Large intestine (tissue), 3 donors: ENCODE data around the gene JAKMIP1. TPM values are rescaled to one million over a fixed set of nuclear protein-coding genes. Genes with fewer than 3 reads are reported as not detected.

Experiments used
- DNase-seq, 2 donors: peaks; one replicate each; pipeline versions ENCODE4 v3.0.0 to v3.0.0-alpha.2; 2013
- H3K27ac ChIP-seq: one replicate; pipeline ENCODE4 v1.5.1; 2013; ENCODE audit warnings: low read length
- H3K27me3 ChIP-seq: 2 replicates; pipeline ENCODE4 v1.6.1; 2013; ENCODE audit warnings: low read length; ENCODE audit not compliant: control insufficient read depth, insufficient read depth
- H3K36me3 ChIP-seq: 2 replicates; pipeline ENCODE4 v1.6.1; 2013; ENCODE audit warnings: low read length; ENCODE audit not compliant: control insufficient read depth, insufficient read depth
- H3K4me1 ChIP-seq: one replicate; pipeline ENCODE4 v1.6.1; 2013; ENCODE audit warnings: low read length; ENCODE audit not compliant: control insufficient read depth, insufficient read depth
- H3K4me3 ChIP-seq: one replicate; pipeline ENCODE4 v1.5.1; 2013; ENCODE audit warnings: low read length
- H3K9me3 ChIP-seq: one replicate; pipeline ENCODE4 v1.6.1; 2013; ENCODE audit warnings: mild to moderate bottlenecking, low read depth, low read length, moderate library complexity; ENCODE audit not compliant: control insufficient read depth
- WGBS: methylation state at CpG from one replicate; pipeline ENCODE4 v1.1.5; 2013; ENCODE audit warnings: low lambda C conversion rate; ENCODE audit not compliant: insufficient coverage; 5-methylcytosine and 5-hydroxymethylcytosine counted together
- polyA plus RNA-seq: library from polyadenylated mRNA; unstranded; fragments of 120-200 nt; gene quantifications from one replicate; pipeline ENCODE4 v1.2.1, GENCODE V29; 2013

JAKMIP1 gene
- polyA plus RNA-seq, 1 donor, result 2.1 TPM

- H3K36me3 ChIP-seq, result no peaks in the 10 kb centered on the region
- WGBS, result no CpG with 5 or more reads among the region's 12 CpGs
- H3K27me3 ChIP-seq, result peaks cover 28% of the 10 kb centered on the region
- no peak overlapping the region for H3K4me3 ChIP-seq
- H3K4me1 ChIP-seq, result no peaks in the 10 kb centered on the region
- H3K27ac ChIP-seq, result no peak overlapping the region
- H3K9me3 ChIP-seq, result no peaks in the 10 kb centered on the region
- no peak for DNase-seq
Observed at GRCh38 chr4:6194458-6195195, 5.7 kb downstream of the JAKMIP1 start.

DNA sequence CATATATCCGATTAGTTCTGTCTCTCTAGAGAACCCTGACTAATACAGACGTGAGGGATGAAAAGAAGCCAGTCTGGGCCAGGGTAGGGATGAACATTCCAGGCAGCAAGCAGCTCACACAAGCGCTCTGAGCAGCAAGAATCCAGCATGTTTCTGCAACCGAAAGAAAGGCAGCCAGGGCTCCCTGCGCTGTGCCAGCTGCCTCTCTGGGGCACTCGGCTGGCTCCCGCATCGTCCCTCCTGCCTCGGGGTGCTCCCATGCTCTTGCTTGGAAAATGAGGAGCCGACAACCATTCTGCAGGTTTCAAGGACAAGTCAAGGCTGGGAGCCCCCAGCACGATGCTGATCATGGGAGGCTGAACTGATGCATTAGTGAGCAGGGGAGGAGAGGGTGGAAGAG is 7.0 kb downstream of the JAKMIP1 start:
- Histone ChIP-seq H3K4me3 (no peak overlapping the region), H3K27ac (no peak overlapping the region), H3K36me3 (no peaks in the 10 kb centered on the region), H3K4me1 (no peaks in the 10 kb centered on the region), H3K9me3 (no peaks in the 10 kb centered on the region), H3K27me3 (peaks cover 16% of the 10 kb centered on the region)
- 82% methylated on average over 2 of the region's 11 CpGs for whole genome bisulfite sequencing
- DNase-seq, result no peak

- no peaks in the 10 kb centered on the region for H3K36me3 ChIP-seq
- H3K9me3 ChIP-seq, result no peaks in the 10 kb centered on the region
- H3K4me3 ChIP-seq, result no peak overlapping the region
- H3K27ac ChIP-seq, result no peak overlapping the region
- peaks cover 4% of the 10 kb centered on the region for H3K27me3 ChIP-seq
- DNase-seq, result no peak
- no peaks in the 10 kb centered on the region for H3K4me1 ChIP-seq
- no CpG with 5 or more reads among the region's 9 CpGs for WGBS
Observed at GRCh38 chr4:6192245-6192644, 8.1 kb downstream of the JAKMIP1 start.

- Histone ChIP-seq H3K36me3 (no peaks in the 10 kb centered on the region), H3K9me3 (no peaks in the 10 kb centered on the region), H3K4me1 (no peaks in the 10 kb centered on the region), H3K27me3 (no peaks in the 10 kb centered on the region), H3K4me3 (no peak overlapping the region), H3K27ac (no peak overlapping the region)
- WGBS, result 88% methylated on average over 4 of the region's 11 CpGs
- DNase-seq, result no peak
Observed at GRCh38 chr4:6191448-6192130, 8.8 kb downstream of the JAKMIP1 start.

DNA sequence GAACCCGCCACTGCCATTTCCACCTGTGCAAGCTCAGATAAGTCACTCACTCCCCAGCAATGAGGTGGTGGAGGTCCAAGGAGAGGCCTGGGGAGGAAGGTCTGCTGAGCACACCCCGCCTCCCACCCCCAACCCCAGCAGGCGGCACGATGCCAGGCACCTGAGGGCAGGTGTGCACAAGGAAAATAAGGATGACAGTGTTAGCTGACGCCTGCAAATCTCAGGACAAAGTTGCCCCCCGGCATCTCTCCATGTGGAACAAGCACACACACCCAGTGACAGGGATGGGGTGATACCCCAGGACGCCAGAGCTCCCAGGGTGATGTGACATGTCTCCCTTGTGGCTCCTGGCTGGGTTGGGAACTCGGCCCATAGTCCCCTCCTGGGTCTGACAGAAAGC is 9.9 kb downstream of the JAKMIP1 start:
- no peaks in the 10 kb centered on the region for H3K9me3 ChIP-seq
- DNase-seq, result no peak
- no peaks in the 10 kb centered on the region for H3K27me3 ChIP-seq
- no peak overlapping the region for H3K4me3 ChIP-seq
- WGBS, result no CpG with 5 or more reads among the region's 8 CpGs
- H3K36me3 ChIP-seq, result no peaks in the 10 kb centered on the region
- no peak overlapping the region for H3K27ac ChIP-seq
- no peaks in the 10 kb centered on the region for H3K4me1 ChIP-seq

DNA sequence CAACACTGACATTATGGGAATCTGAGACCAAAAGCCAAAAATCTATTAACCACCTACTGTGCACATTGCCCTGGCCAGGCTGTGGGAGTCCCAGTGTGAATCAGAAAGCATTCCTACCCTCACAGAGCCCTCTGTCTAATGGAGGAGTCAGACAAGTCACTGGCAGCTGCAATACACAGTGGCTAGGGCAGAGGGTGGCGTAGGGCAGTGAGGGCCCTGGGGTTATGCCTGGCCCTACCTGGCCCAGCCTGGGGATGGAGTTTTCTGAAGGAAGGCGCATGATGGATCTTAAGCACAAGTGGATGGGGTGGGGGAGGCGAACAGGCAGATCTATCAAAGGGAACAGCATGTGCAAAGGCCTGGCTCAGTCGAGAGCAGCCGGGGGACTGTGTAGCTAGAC is 10.8 kb downstream of the JAKMIP1 start:
- no peak for DNase-seq
- WGBS, result 60% methylated on average over 1 of the region's 5 CpGs
- no peaks in the 10 kb centered on the region for H3K9me3 ChIP-seq
- H3K27ac ChIP-seq, result peak overlapping the region; percentile 29
- no peaks in the 10 kb centered on the region for H3K36me3 ChIP-seq
- H3K27me3 ChIP-seq, result no peaks in the 10 kb centered on the region
- no peak overlapping the region for H3K4me3 ChIP-seq
- no peaks in the 10 kb centered on the region for H3K4me1 ChIP-seq

DNA sequence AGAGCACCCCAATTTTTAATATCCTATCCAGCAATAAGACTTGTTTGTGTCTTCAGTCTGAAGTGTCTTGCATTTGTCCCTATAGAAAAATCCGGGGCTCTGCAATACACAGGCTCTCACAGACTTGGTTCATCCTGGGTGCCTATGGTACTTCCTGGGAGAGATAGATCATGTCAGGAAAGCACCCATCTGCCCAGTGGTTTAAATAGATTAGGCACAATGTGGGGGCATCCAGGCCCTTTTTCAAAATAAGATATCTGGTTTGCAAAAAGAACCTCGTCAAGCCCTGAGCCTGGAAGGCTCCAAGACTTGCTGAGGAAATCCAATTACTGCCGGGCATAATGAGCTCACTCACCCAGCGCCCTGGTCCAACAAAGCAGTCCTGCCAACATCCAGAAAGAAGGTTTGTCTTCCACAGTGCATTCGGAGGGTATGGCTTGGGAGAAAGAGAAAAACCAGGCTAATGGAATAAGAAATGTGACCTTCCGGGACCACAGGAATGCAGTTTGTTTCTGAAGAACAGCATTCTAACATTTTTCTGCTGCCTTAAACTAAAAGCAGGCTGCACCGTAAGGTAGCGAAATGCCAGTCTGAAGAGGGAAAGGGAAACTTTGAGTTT is 11.6 kb downstream of the JAKMIP1 start:
- no peaks in the 10 kb centered on the region for H3K27me3 ChIP-seq
- H3K4me1 ChIP-seq, result no peaks in the 10 kb centered on the region
- H3K4me3 ChIP-seq, result no peak overlapping the region
- no peaks in the 10 kb centered on the region for H3K9me3 ChIP-seq
- no peaks in the 10 kb centered on the region for H3K36me3 ChIP-seq
- DNase-seq, result peak in 1 of 2 donors; percentile 6
- no peak overlapping the region for H3K27ac ChIP-seq
- WGBS, result 57% methylated on average over 1 of the region's 8 CpGs

- Histone ChIP-seq H3K27ac (no peak overlapping the region), H3K9me3 (no peaks in the 10 kb centered on the region), H3K4me3 (no peak overlapping the region), H3K27me3 (no peaks in the 10 kb centered on the region), H3K4me1 (no peaks in the 10 kb centered on the region), H3K36me3 (no peaks in the 10 kb centered on the region)
- no peak for DNase-seq
- no CpG with 5 or more reads among the region's 5 CpGs for WGBS
Observed at GRCh38 chr4:6184169-6184568, 16.2 kb downstream of the JAKMIP1 start.

- H3K36me3 ChIP-seq, result no peaks in the 10 kb centered on the region
- no peaks in the 10 kb centered on the region for H3K27me3 ChIP-seq
- no peaks in the 10 kb centered on the region for H3K9me3 ChIP-seq
- H3K4me1 ChIP-seq, result no peaks in the 10 kb centered on the region
- no peak overlapping the region for H3K27ac ChIP-seq
- DNase-seq, result no peak
- H3K4me3 ChIP-seq, result no peak overlapping the region
- WGBS, result 100% methylated on average over 1 of the region's 4 CpGs
Observed at GRCh38 chr4:6183740-6184139, 16.6 kb downstream of the JAKMIP1 start.

- 92% methylated on average over 2 of the region's 12 CpGs for WGBS
- H3K4me1 ChIP-seq, result no peaks in the 10 kb centered on the region
- no peak for DNase-seq
Observed at GRCh38 chr4:6182376-6183280, 17.7 kb downstream of the JAKMIP1 start.

More at GRCh38 chr4:6182376-6183280, 17.7 kb downstream of the JAKMIP1 start:
- no peaks in the 10 kb centered on the region for H3K36me3 ChIP-seq
- H3K4me3 ChIP-seq, result no peak overlapping the region
- H3K27ac ChIP-seq, result no peak overlapping the region
- no peaks in the 10 kb centered on the region for H3K9me3 ChIP-seq
- H3K27me3 ChIP-seq, result no peaks in the 10 kb centered on the region
